ENCODE results near the gene TRMT1. TPM values are rescaled to one million over a fixed set of nuclear protein-coding genes. Genes with fewer than 3 reads are reported as not detected.
A peak's percentile ranks its signal among the peaks of the same experiment; 100 is the strongest.

TRMT1 gene
- total RNA-seq, 2 experiments from 2014 or later = 114 TPM

- DNase-seq = no peak
- H3K36me3 Mint-ChIP-seq = peaks cover 2% of the 10 kb centered on the region
- H3K4me1 Mint-ChIP-seq = peaks cover 27% of the 10 kb centered on the region
- no peak overlapping the region for H3K4me3 Mint-ChIP-seq
- H3K27ac Mint-ChIP-seq = no peak overlapping the region
- peaks cover under 1% of the 10 kb centered on the region for H3K9me3 Mint-ChIP-seq
- peaks cover 47% of the 10 kb centered on the region for H3K27me3 Mint-ChIP-seq
Observed at GRCh38 chr19:13094771-13095392, 21.7 kb downstream of the TRMT1 start.

GRCh38 chr19:13094106-13094504, 22.4 kb downstream of the TRMT1 start:
- Mint-ChIP-seq H3K27me3 (peaks cover 45% of the 10 kb centered on the region), H3K27ac (no peak overlapping the region), H3K36me3 (no peaks in the 10 kb centered on the region), H3K9me3 (no peaks in the 10 kb centered on the region), H3K4me1 (peaks cover 24% of the 10 kb centered on the region), H3K4me3 (no peak overlapping the region)
- DNase-seq = no peak

GRCh38 chr19:13093407-13094105, 23.0 kb downstream of the TRMT1 start:
- H3K9me3 Mint-ChIP-seq = no peaks in the 10 kb centered on the region
- H3K4me3 Mint-ChIP-seq = no peak overlapping the region
- H3K36me3 Mint-ChIP-seq = no peaks in the 10 kb centered on the region
- peaks cover 40% of the 10 kb centered on the region for H3K27me3 Mint-ChIP-seq
- peak; percentile 76 for DNase-seq
- no peak overlapping the region for H3K27ac Mint-ChIP-seq
- H3K4me1 Mint-ChIP-seq = peaks cover 21% of the 10 kb centered on the region

- Mint-ChIP-seq H3K4me1 (peaks cover 17% of the 10 kb centered on the region), H3K4me3 (no peak overlapping the region), H3K9me3 (no peaks in the 10 kb centered on the region), H3K36me3 (no peaks in the 10 kb centered on the region), H3K27ac (no peak overlapping the region), H3K27me3 (peaks cover 32% of the 10 kb centered on the region)
- no peak for DNase-seq
Observed at GRCh38 chr19:13092606-13093235, 23.8 kb downstream of the TRMT1 start.

- no peak overlapping the region for H3K27ac Mint-ChIP-seq
- H3K4me1 Mint-ChIP-seq = peaks cover 17% of the 10 kb centered on the region
- peaks cover 28% of the 10 kb centered on the region for H3K27me3 Mint-ChIP-seq
- no peaks in the 10 kb centered on the region for H3K36me3 Mint-ChIP-seq
- DNase-seq = no peak
- no peaks in the 10 kb centered on the region for H3K9me3 Mint-ChIP-seq
- no peak overlapping the region for H3K4me3 Mint-ChIP-seq
Observed at GRCh38 chr19:13092158-13092543, 24.4 kb downstream of the TRMT1 start.

- Mint-ChIP-seq H3K27me3 (peaks cover 22% of the 10 kb centered on the region), H3K4me3 (no peak overlapping the region), H3K27ac (no peak overlapping the region), H3K36me3 (no peaks in the 10 kb centered on the region), H3K4me1 (peaks cover 13% of the 10 kb centered on the region), H3K9me3 (no peaks in the 10 kb centered on the region)
- DNase-seq = no peak
Observed at GRCh38 chr19:13091400-13092157, 25.0 kb downstream of the TRMT1 start.

GRCh38 chr19:13090511-13091231, 25.9 kb downstream of the TRMT1 start:
- H3K4me1 Mint-ChIP-seq = peaks cover 7% of the 10 kb centered on the region
- no peaks in the 10 kb centered on the region for H3K36me3 Mint-ChIP-seq
- no peaks in the 10 kb centered on the region for H3K9me3 Mint-ChIP-seq
- no peak for DNase-seq
- no peak overlapping the region for H3K4me3 Mint-ChIP-seq
- peaks cover 13% of the 10 kb centered on the region for H3K27me3 Mint-ChIP-seq
- H3K27ac Mint-ChIP-seq = no peak overlapping the region

GRCh38 chr19:13089857-13090507, 26.6 kb downstream of the TRMT1 start:
- Mint-ChIP-seq H3K9me3 (no peaks in the 10 kb centered on the region), H3K27ac (no peak overlapping the region), H3K36me3 (no peaks in the 10 kb centered on the region), H3K4me1 (peaks cover 4% of the 10 kb centered on the region), H3K27me3 (peaks cover 9% of the 10 kb centered on the region), H3K4me3 (no peak overlapping the region)
- no peak for DNase-seq

GRCh38 chr19:13089139-13089856, 27.2 kb downstream of the TRMT1 start:
- DNase-seq = peak; percentile 40
- peaks cover 2% of the 10 kb centered on the region for H3K4me1 Mint-ChIP-seq
- H3K27me3 Mint-ChIP-seq = peaks cover 3% of the 10 kb centered on the region
- no peaks in the 10 kb centered on the region for H3K9me3 Mint-ChIP-seq
- no peaks in the 10 kb centered on the region for H3K36me3 Mint-ChIP-seq
- H3K4me3 Mint-ChIP-seq = no peak overlapping the region
- H3K27ac Mint-ChIP-seq = no peak overlapping the region

GRCh38 chr19:13087795-13088537, 28.6 kb downstream of the TRMT1 start:
- Mint-ChIP-seq H3K36me3 (no peaks in the 10 kb centered on the region), H3K4me3 (no peak overlapping the region), H3K4me1 (no peaks in the 10 kb centered on the region), H3K27ac (no peak overlapping the region), H3K27me3 (no peaks in the 10 kb centered on the region), H3K9me3 (no peaks in the 10 kb centered on the region)
- no peak for DNase-seq

GRCh38 chr19:13087295-13087694, 29.2 kb downstream of the TRMT1 start:
- no peaks in the 10 kb centered on the region for H3K4me1 Mint-ChIP-seq
- no peaks in the 10 kb centered on the region for H3K9me3 Mint-ChIP-seq
- no peak for DNase-seq
- H3K4me3 Mint-ChIP-seq = no peak overlapping the region
- no peak overlapping the region for H3K27ac Mint-ChIP-seq
- H3K36me3 Mint-ChIP-seq = no peaks in the 10 kb centered on the region
- H3K27me3 Mint-ChIP-seq = no peaks in the 10 kb centered on the region

GRCh38 chr19:13086341-13086740, 30.2 kb downstream of the TRMT1 start:
- no peak for DNase-seq

GRCh38 chr19:13085666-13086065, 30.9 kb downstream of the TRMT1 start:
- no peaks in the 10 kb centered on the region for H3K36me3 Mint-ChIP-seq
- H3K4me3 Mint-ChIP-seq = no peak overlapping the region
- no peak overlapping the region for H3K27ac Mint-ChIP-seq
- no peaks in the 10 kb centered on the region for H3K4me1 Mint-ChIP-seq
- H3K9me3 Mint-ChIP-seq = no peaks in the 10 kb centered on the region
- DNase-seq = no peak
- no peaks in the 10 kb centered on the region for H3K27me3 Mint-ChIP-seq

More at GRCh38 chr19:13086341-13086740, 30.2 kb downstream of the TRMT1 start:
- no peak overlapping the region for H3K4me3 Mint-ChIP-seq
- no peaks in the 10 kb centered on the region for H3K36me3 Mint-ChIP-seq
- no peak overlapping the region for H3K27ac Mint-ChIP-seq
- H3K27me3 Mint-ChIP-seq = no peaks in the 10 kb centered on the region
- no peaks in the 10 kb centered on the region for H3K4me1 Mint-ChIP-seq
- H3K9me3 Mint-ChIP-seq = no peaks in the 10 kb centered on the region

Measured in activated naive CD8-positive, alpha-beta T cell treated with anti-CD3 and anti-CD28 coated beads for 36 hours (primary cell).